GM12878 (cell line): ENCODE data around the gene DUOX2. TPM values are rescaled to one million over a fixed set of nuclear protein-coding genes. Genes with fewer than 3 reads are reported as not detected.
A peak's percentile ranks its signal among the peaks of the same experiment; 100 is the strongest.

ENCODE experiments used
- ATAC-seq: fragments of 200-7000 bp; cut with Tn5 transposase; 3 replicates; pipeline ENCODE4 v1.9.1; 2020; ENCODE audit warnings: mild to moderate bottlenecking, moderate library complexity
- BruUV-seq: library from RNA; stranded (reverse); fragments of 400-500 nt; replicated peaks from 2 replicates; lab custom pipeline; 2021; lab: Mats Ljungman, UMichigan
- CTCF ChIA-PET: fragments of 300-600 bp; sonication (Branson Sonifier 250); formaldehyde crosslinking; extraction: SDS; loops from one replicate; lab custom pipeline; 2021; ENCODE audit warnings: inconsistent platforms; lab: Yijun Ruan, JAX
- POLR2A ChIA-PET: fragments of 350-600 bp; formaldehyde crosslinking; extraction: SDS; loops from one replicate; lab custom pipeline; 2021; ENCODE audit warnings: inconsistent platforms; lab: Charles Lee
- RAD21 ChIA-PET: fragments of 300-600 bp; sonication (Branson Sonifier 250); formaldehyde crosslinking; loops from one replicate; lab custom pipeline; 2023; ENCODE audit warnings: antibody characterized with exemption; ENCODE audit not compliant: unreplicated experiment; lab: Charles Lee
- SMC1A ChIA-PET: fragments of 300-600 bp; sonication (Branson Sonifier 250); formaldehyde crosslinking; loops from one replicate; lab custom pipeline; 2023; ENCODE audit not compliant: unreplicated experiment, uncharacterized antibody; lab: Charles Lee
- DNase-seq: peaks from one replicate; pipeline ENCODE4 v3.0.0-alpha.2; 2011; ENCODE audit warnings: low read depth, low spot score
- FAIRE-seq: peaks from 3 replicates; lab custom pipeline; 2011; peaks lifted over from hg19 to GRCh38; lab: Jason Lieb, UNC
- H2AFZ ChIP-seq: 2 replicates; pipeline ENCODE4 v1.6.0; 2011; ENCODE audit warnings: low read depth, low read length, control low read depth; ENCODE audit not compliant: control insufficient read depth
- H3K27ac ChIP-seq: 2 replicates; pipeline ENCODE4 v1.5.1; 2011; ENCODE audit warnings: control low read depth; ENCODE audit not compliant: control insufficient read depth, insufficient read depth
- H3K27me3 ChIP-seq, 2 experiments: replicated peaks in 1 of 2; 2 replicates each; pipeline versions ENCODE4 v1.6.0 to v1.6.1; 2011; ENCODE audit warnings: low read length in 1 of 2; ENCODE audit not compliant: control insufficient read depth in 2 of 2, insufficient read depth in 2 of 2
- H3K36me3 ChIP-seq, 2 experiments: 2 replicates each; pipeline ENCODE4 v1.5.1; 2011; ENCODE audit warnings: low read length in 1 of 2; ENCODE audit not compliant: control insufficient read depth in 2 of 2, insufficient read depth in 2 of 2
- H3K4me1 ChIP-seq: 2 replicates; pipeline ENCODE4 v1.6.1; 2011; ENCODE audit warnings: mild to moderate bottlenecking, low read length, moderate library complexity, mixed read lengths; ENCODE audit not compliant: control insufficient read depth, insufficient read depth
- H3K4me2 ChIP-seq: 2 replicates; pipeline ENCODE4 v1.6.0; 2011; ENCODE audit warnings: control low read depth; ENCODE audit not compliant: control insufficient read depth, insufficient read depth
- H3K4me3 ChIP-seq: fragments of 200-600 bp; sonication (generic); 2 replicates; pipeline ENCODE4 v1.5.1; 2016
- H3K79me2 ChIP-seq: 2 replicates; pipeline ENCODE4 v1.6.0; 2011; ENCODE audit warnings: low read length; ENCODE audit not compliant: control insufficient read depth, insufficient read depth
- H3K9ac ChIP-seq: 2 replicates; pipeline ENCODE4 v1.8.0; 2011; ENCODE audit warnings: low read length, control low read depth, mixed read lengths; ENCODE audit not compliant: control insufficient read depth, insufficient read depth
- H3K9me3 ChIP-seq: replicated peaks from 3 replicates; pipeline ENCODE4 v1.5.1; 2011; ENCODE audit warnings: mild to moderate bottlenecking, low read length; ENCODE audit not compliant: control insufficient read depth, insufficient read depth
- H4K20me1 ChIP-seq: 2 replicates; pipeline ENCODE4 v1.6.0; 2011; ENCODE audit not compliant: control insufficient read depth, insufficient read depth
- ASH2L ChIP-seq: fragments of 300-600, 200-600 bp; sonication (generic); IDR thresholded peaks from 2 replicates; pipeline ENCODE4 v1.6.1; 2017; ENCODE audit warnings: low read depth, mild to moderate bottlenecking, borderline replicate concordance
- BMI1 ChIP-seq: fragments of 450-650 bp; IDR thresholded peaks from 2 replicates; pipeline ENCODE4 v1.6.1; 2016; ENCODE audit warnings: mild to moderate bottlenecking, moderate library complexity, borderline replicate concordance
- CEBPB ChIP-seq, 2 experiments: fragments of 150-350 bp in 1 of 2; IDR thresholded peaks; 2 replicates each; pipeline ENCODE4 v1.6.1; 2012 to 2014; ENCODE audit warnings: low read depth in 2 of 2, low read length in 2 of 2, borderline replicate concordance in 1 of 2, inconsistent platforms in 1 of 2
- CHD4 ChIP-seq: fragments of 200-600 bp; sonication (generic); IDR thresholded peaks from 2 replicates; pipeline ENCODE4 v1.6.1; 2016; ENCODE audit warnings: mild to moderate bottlenecking
- EZH2 ChIP-seq: IDR thresholded peaks from 2 replicates; pipeline ENCODE4 v1.6.1; 2012; ENCODE audit warnings: low read depth, mild to moderate bottlenecking, control low read depth, inconsistent platforms, low read length, borderline replicate concordance; ENCODE audit not compliant: control insufficient read depth
- HDAC2 ChIP-seq: fragments of 200-600 bp; sonication (generic); IDR thresholded peaks from 2 replicates; pipeline ENCODE4 v1.6.1; 2017
- IKZF1 ChIP-seq: fragments of 450-650 bp; conservative IDR thresholded peaks from 2 replicates; pipeline ENCODE4 v1.6.1; 2017; ENCODE audit warnings: antibody characterized with exemption, mild to moderate bottlenecking
- MTA3 ChIP-seq: IDR thresholded peaks from 2 replicates; pipeline ENCODE4 v1.6.1; 2012; ENCODE audit warnings: low read length, inconsistent platforms, borderline replicate concordance
- NBN ChIP-seq: fragments of 450-650 bp; IDR thresholded peaks from 2 replicates; pipeline ENCODE4 v1.6.1; 2016
- POLR2A ChIP-seq: IDR thresholded peaks from 2 replicates; pipeline ENCODE4 v1.6.1; 2011; ENCODE audit warnings: low read depth, mild to moderate bottlenecking, low read length
- POLR2AphosphoS2 ChIP-seq: IDR thresholded peaks from 2 replicates; pipeline ENCODE4 v1.6.1; 2011; ENCODE audit warnings: low read depth, mild to moderate bottlenecking, low read length, improper control_type of control experiment, moderate library complexity
- RB1 ChIP-seq: fragments of 450-650 bp; formaldehyde crosslinking; IDR thresholded peaks from 2 replicates; pipeline ENCODE4 v1.6.1; 2017; ENCODE audit warnings: mild to moderate bottlenecking, borderline replicate concordance
- RUNX3 ChIP-seq: IDR thresholded peaks from 2 replicates; pipeline ENCODE4 v1.6.1; 2012; ENCODE audit warnings: low read length, inconsistent platforms
- SMC3 ChIP-seq: IDR thresholded peaks from 2 replicates; pipeline ENCODE4 v1.6.1; 2011; ENCODE audit warnings: low read length, improper control_type of control experiment, borderline replicate concordance
- YY1 ChIP-seq: IDR thresholded peaks from 2 replicates; pipeline ENCODE4 v1.6.1; 2011; ENCODE audit warnings: low read depth, mild to moderate bottlenecking, low read length
- ZNF217 ChIP-seq: fragments of 450-650 bp; IDR thresholded peaks from 2 replicates; pipeline ENCODE4 v1.6.1; 2017; ENCODE audit warnings: antibody characterized with exemption, mild to moderate bottlenecking
- ZNF274 ChIP-seq: IDR thresholded peaks from one replicate; pipeline ENCODE4 v1.8.0; 2011; ENCODE audit not compliant: insufficient read length, insufficient read depth
- ZNF384 ChIP-seq: IDR thresholded peaks from 2 replicates; pipeline ENCODE4 v1.6.1; 2012; ENCODE audit warnings: low read depth, mild to moderate bottlenecking, low read length, improper control_type of control experiment, borderline replicate concordance
- WGBS: methylation state at CpG from one replicate; pipeline ENCODE4 v1.1.6; 2016; ENCODE audit warnings: low lambda C conversion rate; ENCODE audit not compliant: insufficient replicate concordance, insufficient coverage; ENCODE audit errors: missing lambda C conversion rate; 5-methylcytosine and 5-hydroxymethylcytosine counted together
- in situ Hi-C: fragments of 300-500 bp; cut with MboI; formaldehyde crosslinking; loops from 9 replicates; pipeline ENCODE4 v1.14.3; 2018; ENCODE audit warnings: mixed read lengths
- intact Hi-C: fragments of 100-400 bp; cut with micrococcal nuclease; formaldehyde crosslinking; loops from one replicate; pipeline ENCODE4 v1.14.2; 2022; ENCODE audit not compliant: unreplicated experiment
- polyA plus RNA-seq, 11 experiments: library from polyadenylated mRNA; depleted of rRNA in 4 of 11; unstranded in 6 of 11; stranded (reverse) in 5 of 11; fragments of >200 nt; fragmentation: Nextera tagmentation in 4 of 11; fragmentation: Illumina TruSeq in 1 of 11; extraction: Ambion mirVana in 4 of 11; extraction: Trizol in 1 of 11; gene quantifications; 1 replicate in 1 of 11; 2 replicates in 10 of 11; pipeline versions ENCODE4 v1.2.1 to v1.2.3, GENCODE V29; 2011 to 2016; ENCODE audit warnings: inconsistent platforms in 2 of 11, missing spikeins in 2 of 11, low read depth in 1 of 11
- total RNA-seq, 4 experiments: library from RNA; depleted of rRNA in 3 of 4; stranded (reverse); fragments of >200 nt in 3 of 4; fragmentation: Illumina TruSeq in 1 of 4; extraction: Trizol in 1 of 4; gene quantifications; 2 replicates each; pipeline versions ENCODE4 v1.2.1 to v1.2.3, GENCODE V29; 2013 to 2021
- TF ChIP-seq, protein P1 (sequence below): IDR thresholded peaks from 2 replicates; pipeline ENCODE4 v1.6.1; 2012; ENCODE audit warnings: low read depth, low read length, improper control_type of control experiment
- TF ChIP-seq, protein P2 (sequence below): fragments of 450-650 bp; IDR thresholded peaks from 2 replicates; pipeline ENCODE4 v1.6.1; 2016; ENCODE audit warnings: mild to moderate bottlenecking, moderate library complexity, borderline replicate concordance

DUOX2 gene
- total and polyA plus RNA-seq, 10 of the 15 experiments (the other 5 are each of a cell fraction or from before 2014, with no cell fraction given): 0.05 TPM; not detected in 9

DNA sequence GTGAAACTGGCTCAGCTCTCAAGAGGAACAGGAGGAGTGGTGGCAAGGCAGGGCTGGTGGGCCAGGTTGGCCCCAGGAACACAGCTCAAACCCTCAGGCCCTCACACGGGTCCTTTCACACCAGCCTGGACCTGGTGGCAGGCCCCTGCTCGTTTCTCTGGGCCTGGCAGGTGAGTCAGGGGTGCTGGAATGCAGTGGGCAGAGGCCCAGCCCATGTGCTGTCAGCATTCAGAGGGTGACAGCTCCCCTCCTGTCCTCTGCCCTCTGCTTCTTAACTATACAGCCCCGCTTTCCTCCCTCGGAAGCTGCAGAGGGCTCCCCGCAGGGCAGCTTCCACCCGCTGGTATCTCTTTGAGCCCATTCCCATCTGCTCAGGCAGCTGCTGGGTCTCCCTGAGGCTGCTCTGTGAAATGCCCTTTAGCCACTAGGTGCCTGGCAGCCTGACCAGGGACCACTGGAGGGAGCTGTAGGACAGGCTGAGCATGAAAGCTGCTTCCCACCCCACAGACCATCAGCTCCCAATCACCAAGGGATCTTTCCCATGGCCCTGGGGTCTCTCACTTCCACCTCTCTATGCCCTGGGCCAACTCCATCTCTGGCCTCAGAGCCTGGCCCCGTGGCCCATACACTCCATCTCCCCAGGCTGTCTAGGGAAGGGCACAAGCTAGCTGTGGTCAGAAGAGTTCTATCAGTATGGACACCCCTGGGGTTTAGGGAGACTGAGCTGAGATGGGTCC, 49.0 kb upstream of the DUOX2 start:
- Histone ChIP-seq H3K4me3 (no peak overlapping the region), H2AFZ (no peak overlapping the region), H4K20me1 (no peaks in the 10 kb centered on the region), H3K4me1 (peaks cover 7% of the 10 kb centered on the region), H3K27ac (no peak overlapping the region), H3K9ac (no peak overlapping the region), H3K36me3 (no peaks in the 10 kb centered on the region), H3K4me2 (no peak overlapping the region), H3K79me2 (peaks cover 4% of the 10 kb centered on the region), H3K27me3 (no peaks in the 10 kb centered on the region), H3K9me3 (no peaks in the 10 kb centered on the region)
- intact Hi-C loops: loop anchor here (2.0 kb wide), 1 partner anchor 294 kb away; no protein-coding TSS in a partner anchor
- 14% methylated on average over 7 of the region's 7 CpGs for WGBS
- no TSS peak for BruUV-seq
- DNase-seq (peak; percentile 27), ATAC-seq (peak; percentile 76), FAIRE-seq (peak; percentile 81)
- CTCF ChIA-PET: interaction anchor here (0.6 to 16.3 kb wide), 61 partner anchors 9 to 451 kb away, joined by 3 to 253 read pairs (median 5); partner anchors contain the start of gene SHF
- POLR2A ChIA-PET: interaction anchor here (0.6 to 2.3 kb wide), 8 partner anchors 18 to 240 kb away, joined by 3 to 9 read pairs (median 4); partner anchors contain the start of gene SHF
- SMC1A ChIA-PET: interaction anchor here (0.5 to 9.7 kb wide), 22 partner anchors 9 to 566 kb away, joined by 3 to 159 read pairs (median 4); a partner anchor contains a TSS
- RAD21 ChIA-PET: interaction anchor here (0.8 to 6.6 kb wide), 23 partner anchors 13 to 448 kb away, joined by 3 to 104 read pairs (median 5); a partner anchor contains a TSS
- in situ Hi-C loops: loop anchor here (5.0 kb wide), 1 partner anchor 109 kb away; no protein-coding TSS in a partner anchor
- TF ChIP-seq NBN (0 out of 2 replicates have a peak, but pooled peaks have one; percentile 30), ASH2L (no peak), SMC3 (peak; percentile 72), BMI1 (no peak), CEBPB (IDR thresholded peaks at IDR 0.05; ENCODE audit: borderline replicate concordance in 1 of 2, low read depth in 2 of 2, low read length in 2 of 2) (no peak), POLR2AphosphoS2 (no peak), ZNF384 (no peak), ZNF274 (no peak), CHD4 (no peak), IKZF1 (peak; percentile 39), MTA3 (no peak), RB1 (0 out of 2 replicates have a peak, but pooled peaks have one; percentile 17), HDAC2 (no peak), YY1 (peak; percentile 34; the same call in 1 of the 2 replicates), RUNX3 (peak; percentile 19; the same call in 1 of the 2 replicates), POLR2A (peak; percentile 34), EZH2 (no peak), ZNF217 (no peak)
- TF ChIP-seq, protein P1, sequence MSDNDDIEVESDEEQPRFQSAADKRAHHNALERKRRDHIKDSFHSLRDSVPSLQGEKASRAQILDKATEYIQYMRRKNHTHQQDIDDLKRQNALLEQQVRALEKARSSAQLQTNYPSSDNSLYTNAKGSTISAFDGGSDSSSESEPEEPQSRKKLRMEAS: no peak
- TF ChIP-seq, protein P2, sequence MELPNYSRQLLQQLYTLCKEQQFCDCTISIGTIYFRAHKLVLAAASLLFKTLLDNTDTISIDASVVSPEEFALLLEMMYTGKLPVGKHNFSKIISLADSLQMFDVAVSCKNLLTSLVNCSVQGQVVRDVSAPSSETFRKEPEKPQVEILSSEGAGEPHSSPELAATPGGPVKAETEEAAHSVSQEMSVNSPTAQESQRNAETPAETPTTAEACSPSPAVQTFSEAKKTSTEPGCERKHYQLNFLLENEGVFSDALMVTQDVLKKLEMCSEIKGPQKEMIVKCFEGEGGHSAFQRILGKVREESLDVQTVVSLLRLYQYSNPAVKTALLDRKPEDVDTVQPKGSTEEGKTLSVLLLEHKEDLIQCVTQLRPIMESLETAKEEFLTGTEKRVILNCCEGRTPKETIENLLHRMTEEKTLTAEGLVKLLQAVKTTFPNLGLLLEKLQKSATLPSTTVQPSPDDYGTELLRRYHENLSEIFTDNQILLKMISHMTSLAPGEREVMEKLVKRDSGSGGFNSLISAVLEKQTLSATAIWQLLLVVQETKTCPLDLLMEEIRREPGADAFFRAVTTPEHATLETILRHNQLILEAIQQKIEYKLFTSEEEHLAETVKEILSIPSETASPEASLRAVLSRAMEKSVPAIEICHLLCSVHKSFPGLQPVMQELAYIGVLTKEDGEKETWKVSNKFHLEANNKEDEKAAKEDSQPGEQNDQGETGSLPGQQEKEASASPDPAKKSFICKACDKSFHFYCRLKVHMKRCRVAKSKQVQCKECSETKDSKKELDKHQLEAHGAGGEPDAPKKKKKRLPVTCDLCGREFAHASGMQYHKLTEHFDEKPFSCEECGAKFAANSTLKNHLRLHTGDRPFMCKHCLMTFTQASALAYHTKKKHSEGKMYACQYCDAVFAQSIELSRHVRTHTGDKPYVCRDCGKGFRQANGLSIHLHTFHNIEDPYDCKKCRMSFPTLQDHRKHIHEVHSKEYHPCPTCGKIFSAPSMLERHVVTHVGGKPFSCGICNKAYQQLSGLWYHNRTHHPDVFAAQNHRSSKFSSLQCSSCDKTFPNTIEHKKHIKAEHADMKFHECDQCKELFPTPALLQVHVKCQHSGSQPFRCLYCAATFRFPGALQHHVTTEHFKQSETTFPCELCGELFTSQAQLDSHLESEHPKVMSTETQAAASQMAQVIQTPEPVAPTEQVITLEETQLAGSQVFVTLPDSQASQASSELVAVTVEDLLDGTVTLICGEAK: no peak
